ENCODE measurements around the gene CLEC2D. TPM values are rescaled to one million over a fixed set of nuclear protein-coding genes. Genes with fewer than 3 reads are reported as not detected.
"Not testable (repeated sequence)": the region's sequence is repeated elsewhere in the genome, so short reads cannot be mapped to it uniquely, and the experiment has no call there.

The CLEC2D gene
- total and polyA plus RNA-seq, 2 donors (not counting 1 experiment from before 2014, with no cell fraction given), result 2.5 to 5.1 TPM

DNA sequence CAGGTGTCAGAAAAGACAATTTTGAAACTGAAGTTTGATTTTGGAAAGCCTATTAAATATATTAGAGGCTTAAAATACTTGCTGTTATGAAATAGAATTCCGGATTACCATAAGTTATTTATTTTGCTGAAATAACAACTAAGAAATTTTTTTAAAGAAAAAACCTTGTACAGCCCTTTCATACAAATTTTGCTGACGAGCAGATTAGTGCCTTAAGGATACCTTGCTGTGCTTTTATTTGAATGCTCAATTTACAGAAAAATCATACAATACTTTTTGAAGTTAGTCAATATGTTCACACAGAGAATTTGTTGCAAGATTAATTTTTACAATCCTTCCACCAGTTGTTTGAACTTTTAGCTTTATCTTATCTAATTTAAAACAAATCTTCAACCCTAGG, 29.5 kb upstream of the CLEC2D start:
- no peak overlapping the region for H3K9ac ChIP-seq (ENCODE audit: insufficient read depth, low read length)
- H3K27me3 ChIP-seq (ENCODE audit: control insufficient read depth, insufficient read depth, low read length), result no peaks in the 10 kb centered on the region
- no peak overlapping the region for H3K27ac ChIP-seq (ENCODE audit: insufficient read depth, low read length)
- no peak overlapping the region for H3K4me3 ChIP-seq (replicated peaks in 1 of 4; ENCODE audit: control extremely low read depth in 1 of 4, insufficient read depth in 1 of 4, low read depth in 3 of 4, low read length in 4 of 4)
- H4K20me1 ChIP-seq (ENCODE audit: control insufficient read depth, extremely low read depth, insufficient read depth, low read length), result no peaks in the 10 kb centered on the region
- no peaks in the 10 kb centered on the region for H3K36me3 ChIP-seq (ENCODE audit: control insufficient read depth, insufficient read depth, low read length)
- no peaks in the 10 kb centered on the region for H3K9me3 ChIP-seq (ENCODE audit: control insufficient read depth, insufficient read depth, low read depth, low read length)
- no peak for DNase-seq (ENCODE audit: low read depth in 2 of 2)
- H3K4me2 ChIP-seq (ENCODE audit: extremely low read depth, insufficient read depth, low read length), result no peak overlapping the region
- no peaks in the 10 kb centered on the region for H3K79me2 ChIP-seq (ENCODE audit: control insufficient read depth, insufficient read depth, low read length)
- H2AFZ ChIP-seq (ENCODE audit: low read length), result no peak overlapping the region
- H3K4me1 ChIP-seq (ENCODE audit: control insufficient read depth, extremely low read depth, insufficient read depth, low read length), result no peaks in the 10 kb centered on the region
- TF ChIP-seq CTCF (conservative IDR thresholded peaks at IDR 0.05 in 1 of 2, IDR thresholded peaks at IDR 0.05 in 1 of 2; ENCODE audit: low read depth in 1 of 2, low read length in 2 of 2) (no peak), EZH2 (IDR thresholded peaks at IDR 0.05; ENCODE audit: low read length, missing control alignments) (no peak)

- Histone ChIP-seq H3K4me3 (replicated peaks in 1 of 4; ENCODE audit: control extremely low read depth in 1 of 4, insufficient read depth in 1 of 4, low read depth in 3 of 4, low read length in 4 of 4) (no peak overlapping the region), H3K9ac (ENCODE audit: insufficient read depth, low read length) (no peak overlapping the region), H3K4me2 (ENCODE audit: extremely low read depth, insufficient read depth, low read length) (no peak overlapping the region), H2AFZ (ENCODE audit: low read length) (no peak overlapping the region), H4K20me1 (ENCODE audit: control insufficient read depth, extremely low read depth, insufficient read depth, low read length) (no peaks in the 10 kb centered on the region), H3K9me3 (ENCODE audit: control insufficient read depth, insufficient read depth, low read depth, low read length) (no peaks in the 10 kb centered on the region), H3K27ac (ENCODE audit: insufficient read depth, low read length) (no peak overlapping the region), H3K79me2 (ENCODE audit: control insufficient read depth, insufficient read depth, low read length) (no peaks in the 10 kb centered on the region), H3K27me3 (ENCODE audit: control insufficient read depth, insufficient read depth, low read length) (no peaks in the 10 kb centered on the region), H3K36me3 (ENCODE audit: control insufficient read depth, insufficient read depth, low read length) (no peaks in the 10 kb centered on the region), H3K4me1 (ENCODE audit: control insufficient read depth, extremely low read depth, insufficient read depth, low read length) (no peaks in the 10 kb centered on the region)
- no peak for DNase-seq (ENCODE audit: low read depth in 2 of 2)
- no peak for TF ChIP-seq EZH2 (IDR thresholded peaks at IDR 0.05; ENCODE audit: low read length, missing control alignments)
These were observed 26.8 kb upstream of the CLEC2D start for GRCh38 chr12:9642606-9643265.

GRCh38 chr12:9643266-9643660, 26.2 kb upstream of the CLEC2D start:
- no peak for TF ChIP-seq CTCF (conservative IDR thresholded peaks at IDR 0.05 in 1 of 2, IDR thresholded peaks at IDR 0.05 in 1 of 2; ENCODE audit: low read depth in 1 of 2, low read length in 2 of 2)
- no peak for TF ChIP-seq EZH2 (IDR thresholded peaks at IDR 0.05; ENCODE audit: low read length, missing control alignments)
- H3K4me3 ChIP-seq (replicated peaks in 1 of 4; ENCODE audit: control extremely low read depth in 1 of 4, insufficient read depth in 1 of 4, low read depth in 3 of 4, low read length in 4 of 4), result no peak overlapping the region
- no peak overlapping the region for H3K27ac ChIP-seq (ENCODE audit: insufficient read depth, low read length)
- H3K4me1 ChIP-seq (ENCODE audit: control insufficient read depth, extremely low read depth, insufficient read depth, low read length), result no peaks in the 10 kb centered on the region
- no peaks in the 10 kb centered on the region for H3K27me3 ChIP-seq (ENCODE audit: control insufficient read depth, insufficient read depth, low read length)
- H4K20me1 ChIP-seq (ENCODE audit: control insufficient read depth, extremely low read depth, insufficient read depth, low read length), result no peaks in the 10 kb centered on the region
- no peaks in the 10 kb centered on the region for H3K79me2 ChIP-seq (ENCODE audit: control insufficient read depth, insufficient read depth, low read length)
- no peaks in the 10 kb centered on the region for H3K36me3 ChIP-seq (ENCODE audit: control insufficient read depth, insufficient read depth, low read length)
- H2AFZ ChIP-seq (ENCODE audit: low read length), result no peak overlapping the region
- no peak overlapping the region for H3K9ac ChIP-seq (ENCODE audit: insufficient read depth, low read length)
- no peak for DNase-seq (ENCODE audit: low read depth in 2 of 2)
- H3K4me2 ChIP-seq (ENCODE audit: extremely low read depth, insufficient read depth, low read length), result no peak overlapping the region
- H3K9me3 ChIP-seq (ENCODE audit: control insufficient read depth, insufficient read depth, low read depth, low read length), result no peaks in the 10 kb centered on the region

GRCh38 chr12:9644985-9645551, 24.4 kb upstream of the CLEC2D start:
- H3K27me3 ChIP-seq (ENCODE audit: control insufficient read depth, insufficient read depth, low read length); H3K4me2 ChIP-seq (ENCODE audit: extremely low read depth, insufficient read depth, low read length); H3K36me3 ChIP-seq (ENCODE audit: control insufficient read depth, insufficient read depth, low read length); H3K9me3 ChIP-seq (ENCODE audit: control insufficient read depth, insufficient read depth, low read depth, low read length); H3K79me2 ChIP-seq (ENCODE audit: control insufficient read depth, insufficient read depth, low read length); H3K9ac ChIP-seq (ENCODE audit: insufficient read depth, low read length); H4K20me1 ChIP-seq (ENCODE audit: control insufficient read depth, extremely low read depth, insufficient read depth, low read length); H2AFZ ChIP-seq (ENCODE audit: low read length); H3K27ac ChIP-seq (ENCODE audit: insufficient read depth, low read length); H3K4me1 ChIP-seq (ENCODE audit: control insufficient read depth, extremely low read depth, insufficient read depth, low read length); H3K4me3 ChIP-seq (replicated peaks in 1 of 4; ENCODE audit: control extremely low read depth in 1 of 4, insufficient read depth in 1 of 4, low read depth in 3 of 4, low read length in 4 of 4): not testable (repeated sequence)
- peak; percentile 14 to 39 for DNase-seq (ENCODE audit: low read depth in 2 of 2)

All from fibroblast of lung (primary cell).